ENCODE measurements around the gene SLITRK1. TPM values are rescaled to one million over a fixed set of nuclear protein-coding genes. Genes with fewer than 3 reads are reported as not detected.

The SLITRK1 gene
- total and polyA plus RNA-seq, 9 of the 15 experiments (the other 6 are each of a cell fraction or from before 2014, with no cell fraction given): not detected

DNA sequence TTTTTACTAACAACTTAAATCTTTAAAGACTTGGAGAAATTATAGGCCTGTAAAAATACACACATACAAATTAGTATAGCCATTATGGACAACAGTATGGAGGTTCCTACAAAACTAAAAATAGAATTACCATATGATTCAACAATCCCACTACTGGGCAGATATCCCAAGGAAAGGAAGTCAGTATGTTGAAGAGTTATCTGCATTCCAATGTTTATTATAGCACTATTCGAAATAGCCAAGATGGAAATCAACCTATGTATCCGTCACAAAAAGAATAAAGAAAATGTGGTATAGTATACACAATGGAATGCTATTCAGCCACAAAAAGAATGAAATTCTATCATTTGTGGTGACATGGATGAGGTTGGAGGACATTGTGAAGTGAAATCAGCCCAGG lies 37.2 kb downstream of the SLITRK1 start:
- CTCF ChIA-PET (ENCODE audit: low intra/inter-chr PET ratio): no interaction called here
- H3K9me3 ChIP-seq (replicated peaks; ENCODE audit: control insufficient read depth, insufficient read depth, low read depth, low read length): no peaks in the 10 kb centered on the region
- FAIRE-seq: no peak
- no peak overlapping the region for H2AFZ ChIP-seq (ENCODE audit: low read depth, low read length)
- in situ Hi-C loops (cut with MboI) (no loop called here), intact Hi-C loops (cut with micrococcal nuclease) (no loop called here)
- H3K9ac ChIP-seq (ENCODE audit: insufficient read depth in 1 of 2, low read depth in 2 of 2, low read length in 2 of 2): no peak overlapping the region
- no peaks in the 10 kb centered on the region for H3K27me3 ChIP-seq (ENCODE audit: control insufficient read depth in 2 of 2, insufficient read depth in 2 of 2, low read length in 2 of 2)
- no peaks in the 10 kb centered on the region for H3K36me3 ChIP-seq (ENCODE audit: control insufficient read depth, insufficient read depth, low read length)
- H3K4me2 ChIP-seq (ENCODE audit: insufficient read depth, low read length): no peak overlapping the region
- POLR2A ChIA-PET: no interaction called here
- ATAC-seq: no peak
- no peaks in the 10 kb centered on the region for H3K9me1 ChIP-seq (ENCODE audit: control insufficient read depth, insufficient read depth, low read length)
- 4% methylated on average over 2 of the region's 2 CpGs for WGBS (ENCODE audit: insufficient coverage, low coverage, missing lambda C conversion rate)
- H3K4me3 ChIP-seq: no peak overlapping the region
- no peaks in the 10 kb centered on the region for H3K79me2 ChIP-seq (ENCODE audit: control insufficient read depth, insufficient read depth, low read length)
- no peak for DNase-seq (ENCODE audit: extremely low read depth in 1 of 4, low spot score in 3 of 4)
- no peak overlapping the region for H3K27ac ChIP-seq (ENCODE audit: extremely low read depth, low read depth, low read length)
- TF ChIP-seq IRF9 (tag; IDR thresholded peaks at IDR 0.05) (no peak), ZBTB8A (IDR thresholded peaks at IDR 0.05; ENCODE audit: partially characterized antibody) (no peak), ZNF655 (CRISPR knock-in tag; IDR thresholded peaks at IDR 0.05) (no peak), SREBF2 (CRISPR knock-in tag; IDR thresholded peaks at IDR 0.05) (no peak), FOXA1 (IDR thresholded peaks at IDR 0.05; ENCODE audit: borderline replicate concordance) (no peak)
- TF ChIP-seq, protein P1, sequence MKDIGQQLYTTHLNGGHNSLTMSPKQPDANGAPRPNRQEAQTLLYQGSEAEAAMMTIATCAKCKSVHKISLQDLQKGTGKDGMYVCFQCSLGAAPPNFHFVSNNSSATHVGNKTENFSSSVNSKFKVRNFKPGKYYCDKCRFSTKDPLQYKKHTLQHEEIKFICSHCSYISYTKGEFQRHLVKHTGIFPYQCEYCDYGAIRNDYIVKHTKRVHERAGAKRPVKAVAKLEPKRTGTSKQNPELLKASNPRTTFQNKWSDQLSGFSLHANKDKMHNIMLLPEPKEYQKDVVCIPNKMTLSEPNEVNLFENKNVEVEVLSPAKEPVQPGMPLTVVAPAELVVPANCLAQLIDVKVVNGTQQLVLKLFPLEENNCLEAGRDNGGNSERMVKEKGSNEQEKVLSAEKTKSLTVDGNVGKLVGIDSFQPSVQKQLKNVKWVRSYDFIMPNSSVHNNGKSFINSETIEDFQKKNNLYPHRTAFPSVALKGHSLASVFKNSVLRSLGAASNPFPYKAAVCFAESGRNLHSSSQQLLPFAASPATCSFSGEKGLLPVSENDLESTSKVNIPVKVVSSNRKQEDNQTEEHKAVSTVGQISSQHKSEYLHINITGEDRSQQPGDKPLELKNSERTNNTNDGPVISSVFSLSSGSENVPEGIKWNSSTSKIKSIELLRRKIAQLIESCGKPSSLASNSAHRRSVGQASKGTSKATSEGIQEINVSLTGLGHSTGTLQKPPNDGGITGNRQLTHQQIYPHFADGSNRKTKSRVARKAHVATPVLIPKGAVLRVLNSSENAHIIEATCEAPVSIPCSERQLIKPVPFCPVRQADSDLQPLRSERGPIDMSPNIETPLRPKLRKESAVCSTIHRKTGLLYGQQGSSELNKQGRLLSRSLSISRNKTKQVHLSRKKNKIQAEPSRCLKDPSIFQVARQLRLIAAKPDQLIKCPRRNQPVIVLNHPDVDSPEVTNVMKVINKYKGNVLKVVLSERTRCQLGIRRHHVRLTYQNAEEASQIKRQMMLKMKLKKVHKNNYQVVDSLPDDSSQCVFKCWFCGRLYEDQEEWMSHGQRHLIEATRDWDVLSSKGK (CRISPR knock-in tag; IDR thresholded peaks at IDR 0.05): no peak
- TF ChIP-seq, protein P2, sequence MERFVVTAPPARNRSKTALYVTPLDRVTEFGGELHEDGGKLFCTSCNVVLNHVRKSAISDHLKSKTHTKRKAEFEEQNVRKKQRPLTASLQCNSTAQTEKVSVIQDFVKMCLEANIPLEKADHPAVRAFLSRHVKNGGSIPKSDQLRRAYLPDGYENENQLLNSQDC (CRISPR knock-in tag; IDR thresholded peaks at IDR 0.05): no peak
- BruUV-seq (replicated peaks): no TSS peak
- no peaks in the 10 kb centered on the region for H3K4me1 ChIP-seq (replicated peaks in 1 of 2; ENCODE audit: control insufficient read depth in 2 of 2, insufficient read depth in 2 of 2, low read length in 2 of 2)
- H4K20me1 ChIP-seq (replicated peaks; ENCODE audit: control insufficient read depth, insufficient read depth, low read length): no peaks in the 10 kb centered on the region
